ENCODE data around the gene DYRK1A. TPM values are rescaled to one million over a fixed set of nuclear protein-coding genes. Genes with fewer than 3 reads are reported as not detected.

The DYRK1A gene
- polyA plus RNA-seq, 1 donor (not counting 4 experiments of a cell fraction or from before 2014, with no cell fraction given) = 25.3 TPM

DNA sequence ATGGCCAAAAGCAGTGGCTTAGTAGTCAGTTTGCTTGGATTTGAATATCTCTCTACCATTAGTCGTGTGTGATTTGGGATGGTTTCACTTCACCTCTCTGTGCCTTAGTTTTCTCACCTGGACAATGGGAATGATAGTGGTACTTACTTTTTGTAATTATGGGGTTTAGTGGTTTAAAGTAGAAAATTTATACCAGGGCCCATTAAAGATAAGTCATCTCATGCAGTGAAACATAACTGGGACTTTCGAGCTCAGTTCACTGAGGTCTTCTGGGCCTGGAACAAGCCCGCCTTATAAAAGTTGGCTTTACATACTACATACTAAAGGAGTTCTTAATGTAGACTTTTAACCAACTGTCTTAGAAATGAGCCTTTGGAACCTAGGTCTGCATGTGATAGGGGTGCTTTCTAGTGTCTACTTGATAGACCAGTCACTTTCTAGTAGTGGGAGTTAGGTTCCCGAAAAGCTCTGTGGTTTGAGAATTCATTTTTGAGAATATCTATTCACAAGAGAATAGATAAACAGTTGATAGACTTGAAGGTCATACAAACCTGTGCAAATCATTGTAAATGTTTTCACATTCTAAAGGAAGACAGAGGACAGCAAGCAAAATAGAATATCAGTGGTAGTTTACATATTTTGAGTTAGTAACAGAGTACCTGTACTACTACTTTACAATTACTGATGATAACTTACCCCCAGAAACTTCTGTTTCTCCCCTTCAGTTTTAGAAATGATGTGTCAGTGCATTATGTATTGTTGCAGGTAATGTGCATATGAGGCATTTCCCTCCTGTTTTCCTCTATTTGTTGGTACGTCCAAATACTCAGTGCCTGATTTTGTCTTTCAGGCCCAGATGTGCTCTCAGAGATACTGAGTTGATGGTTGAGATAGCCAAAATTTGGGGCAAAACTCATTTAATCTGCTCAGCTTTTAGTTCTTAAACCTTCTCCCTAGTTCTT lies 48.0 kb downstream of the DYRK1A start:
- Histone ChIP-seq H3K36me3 (ENCODE audit: control insufficient read depth in 2 of 2, extremely low read depth in 1 of 2, insufficient read depth in 2 of 2, low read length in 2 of 2) (peaks cover 0 to 1% of the 10 kb centered on the region in 2 experiments), H3K4me1 (ENCODE audit: control insufficient read depth, extremely low read depth, insufficient read depth, low read length) (no peaks in the 10 kb centered on the region), H3K9ac (ENCODE audit: control insufficient read depth, extremely low read depth, insufficient read depth, low read length) (no peak overlapping the region), H2AFZ (ENCODE audit: control insufficient read depth, low read length) (no peak overlapping the region), H3K27me3 (ENCODE audit: control insufficient read depth, extremely low read depth, insufficient read depth, low read length) (no peaks in the 10 kb centered on the region), H3K27ac (ENCODE audit: control insufficient read depth, insufficient read depth, low read length) (no peak overlapping the region), H3K4me3 (ENCODE audit: control insufficient read depth in 2 of 3, extremely low read depth in 1 of 3, insufficient read depth in 2 of 3, low read depth in 1 of 3, low read length in 3 of 3) (no peak overlapping the region), H3K9me3 (ENCODE audit: control insufficient read depth, low read depth, low read length) (no peaks in the 10 kb centered on the region), H3K4me2 (ENCODE audit: control insufficient read depth, extremely low read depth, insufficient read depth, low read depth, low read length) (no peak overlapping the region), H3K79me2 (ENCODE audit: control insufficient read depth, insufficient read depth, low read length) (peaks cover 98% of the 10 kb centered on the region), H4K20me1 (ENCODE audit: control insufficient read depth, extremely low read depth, insufficient read depth, low read length) (peaks cover 16% of the 10 kb centered on the region), H3K9me1 (ENCODE audit: control insufficient read depth, extremely low read depth, insufficient read depth, low read length) (no peaks in the 10 kb centered on the region)
- dilution Hi-C loops (cut with MboI; ENCODE audit: extremely low pct_ligation_motif_present, low sequenced_read_pairs) = no loop called here
- no peak for TF ChIP-seq EZH2 (IDR thresholded peaks at IDR 0.05; ENCODE audit: low read length)
- TF ChIP-seq, protein P1, sequence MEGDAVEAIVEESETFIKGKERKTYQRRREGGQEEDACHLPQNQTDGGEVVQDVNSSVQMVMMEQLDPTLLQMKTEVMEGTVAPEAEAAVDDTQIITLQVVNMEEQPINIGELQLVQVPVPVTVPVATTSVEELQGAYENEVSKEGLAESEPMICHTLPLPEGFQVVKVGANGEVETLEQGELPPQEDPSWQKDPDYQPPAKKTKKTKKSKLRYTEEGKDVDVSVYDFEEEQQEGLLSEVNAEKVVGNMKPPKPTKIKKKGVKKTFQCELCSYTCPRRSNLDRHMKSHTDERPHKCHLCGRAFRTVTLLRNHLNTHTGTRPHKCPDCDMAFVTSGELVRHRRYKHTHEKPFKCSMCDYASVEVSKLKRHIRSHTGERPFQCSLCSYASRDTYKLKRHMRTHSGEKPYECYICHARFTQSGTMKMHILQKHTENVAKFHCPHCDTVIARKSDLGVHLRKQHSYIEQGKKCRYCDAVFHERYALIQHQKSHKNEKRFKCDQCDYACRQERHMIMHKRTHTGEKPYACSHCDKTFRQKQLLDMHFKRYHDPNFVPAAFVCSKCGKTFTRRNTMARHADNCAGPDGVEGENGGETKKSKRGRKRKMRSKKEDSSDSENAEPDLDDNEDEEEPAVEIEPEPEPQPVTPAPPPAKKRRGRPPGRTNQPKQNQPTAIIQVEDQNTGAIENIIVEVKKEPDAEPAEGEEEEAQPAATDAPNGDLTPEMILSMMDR (optimal IDR thresholded peaks at IDR 0.05 in 1 of 3, IDR thresholded peaks at IDR 0.05 in 1 of 3, conservative IDR thresholded peaks at IDR 0.05 in 1 of 3; ENCODE audit: extremely low read depth in 1 of 3, insufficient read depth in 2 of 3, low read length in 3 of 3) = no peak
- FAIRE-seq (no peak), DNase-seq (ENCODE audit: low read depth, low spot score) (no peak)

DNA sequence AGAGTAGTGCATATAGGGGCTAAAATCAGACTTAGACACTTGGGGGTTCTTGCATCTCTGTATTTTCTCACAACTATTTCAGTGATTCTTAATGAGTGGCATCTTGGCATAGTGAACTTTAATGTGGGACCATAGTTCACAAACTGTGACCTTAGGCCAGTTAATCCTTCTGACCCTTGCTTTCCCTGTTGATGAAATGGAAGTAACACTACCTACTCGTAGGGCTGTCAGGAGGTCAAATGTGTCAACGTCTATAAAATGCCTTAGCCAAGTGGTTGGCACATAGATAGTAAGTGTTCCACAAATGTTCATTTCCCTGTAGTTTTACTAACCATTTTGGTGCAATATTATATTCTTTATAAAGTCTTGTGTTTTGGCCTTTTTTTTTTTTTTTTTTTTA lies 49.4 kb downstream of the DYRK1A start:
- Histone ChIP-seq H3K9me3 (ENCODE audit: control insufficient read depth, low read depth, low read length) (no peaks in the 10 kb centered on the region), H3K79me2 (ENCODE audit: control insufficient read depth, insufficient read depth, low read length) (peaks cover 97% of the 10 kb centered on the region), H3K9ac (ENCODE audit: control insufficient read depth, extremely low read depth, insufficient read depth, low read length) (no peak overlapping the region), H3K4me3 (ENCODE audit: control insufficient read depth in 2 of 3, extremely low read depth in 1 of 3, insufficient read depth in 2 of 3, low read depth in 1 of 3, low read length in 3 of 3) (no peak overlapping the region), H3K9me1 (ENCODE audit: control insufficient read depth, extremely low read depth, insufficient read depth, low read length) (no peaks in the 10 kb centered on the region), H3K36me3 (ENCODE audit: control insufficient read depth in 2 of 2, extremely low read depth in 1 of 2, insufficient read depth in 2 of 2, low read length in 2 of 2) (peaks cover 0 to 1% of the 10 kb centered on the region in 2 experiments), H3K27me3 (ENCODE audit: control insufficient read depth, extremely low read depth, insufficient read depth, low read length) (no peaks in the 10 kb centered on the region), H3K27ac (ENCODE audit: control insufficient read depth, insufficient read depth, low read length) (no peak overlapping the region), H3K4me1 (ENCODE audit: control insufficient read depth, extremely low read depth, insufficient read depth, low read length) (no peaks in the 10 kb centered on the region), H2AFZ (ENCODE audit: control insufficient read depth, low read length) (no peak overlapping the region), H3K4me2 (ENCODE audit: control insufficient read depth, extremely low read depth, insufficient read depth, low read depth, low read length) (no peak overlapping the region), H4K20me1 (ENCODE audit: control insufficient read depth, extremely low read depth, insufficient read depth, low read length) (peaks cover 12% of the 10 kb centered on the region)
- DNase-seq (ENCODE audit: low read depth, low spot score) (no peak), FAIRE-seq (peak; percentile 39)
- no peak for TF ChIP-seq EZH2 (IDR thresholded peaks at IDR 0.05; ENCODE audit: low read length)
- TF ChIP-seq, protein P1 (optimal IDR thresholded peaks at IDR 0.05 in 1 of 3, IDR thresholded peaks at IDR 0.05 in 1 of 3, conservative IDR thresholded peaks at IDR 0.05 in 1 of 3; ENCODE audit: extremely low read depth in 1 of 3, insufficient read depth in 2 of 3, low read length in 3 of 3) = no peak
- dilution Hi-C loops (cut with MboI; ENCODE audit: extremely low pct_ligation_motif_present, low sequenced_read_pairs) = no loop called here
